ENCODE data around the gene RHOBTB3.

Gene RHOBTB3

DNA sequence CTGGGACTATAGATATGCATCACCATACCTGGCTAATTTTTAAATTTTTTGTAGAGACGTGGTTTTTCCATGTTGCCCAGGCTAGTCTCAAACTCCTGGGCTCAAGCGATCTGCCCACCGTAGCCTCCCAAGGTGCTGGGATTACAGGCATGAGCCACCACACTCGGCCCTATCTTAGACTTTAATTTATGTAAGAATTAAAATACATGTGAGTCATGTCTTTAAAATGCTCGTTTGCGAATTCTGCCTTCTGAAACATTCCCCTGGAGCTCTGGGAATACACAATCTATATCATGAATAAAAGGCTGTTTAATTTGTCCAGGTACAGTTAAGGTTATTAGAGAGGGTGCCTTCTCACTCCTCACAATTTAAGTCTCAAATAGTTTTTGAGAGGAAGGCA is 32.8 kb downstream of the RHOBTB3 start:
- TF ChIP-seq, protein P1, sequence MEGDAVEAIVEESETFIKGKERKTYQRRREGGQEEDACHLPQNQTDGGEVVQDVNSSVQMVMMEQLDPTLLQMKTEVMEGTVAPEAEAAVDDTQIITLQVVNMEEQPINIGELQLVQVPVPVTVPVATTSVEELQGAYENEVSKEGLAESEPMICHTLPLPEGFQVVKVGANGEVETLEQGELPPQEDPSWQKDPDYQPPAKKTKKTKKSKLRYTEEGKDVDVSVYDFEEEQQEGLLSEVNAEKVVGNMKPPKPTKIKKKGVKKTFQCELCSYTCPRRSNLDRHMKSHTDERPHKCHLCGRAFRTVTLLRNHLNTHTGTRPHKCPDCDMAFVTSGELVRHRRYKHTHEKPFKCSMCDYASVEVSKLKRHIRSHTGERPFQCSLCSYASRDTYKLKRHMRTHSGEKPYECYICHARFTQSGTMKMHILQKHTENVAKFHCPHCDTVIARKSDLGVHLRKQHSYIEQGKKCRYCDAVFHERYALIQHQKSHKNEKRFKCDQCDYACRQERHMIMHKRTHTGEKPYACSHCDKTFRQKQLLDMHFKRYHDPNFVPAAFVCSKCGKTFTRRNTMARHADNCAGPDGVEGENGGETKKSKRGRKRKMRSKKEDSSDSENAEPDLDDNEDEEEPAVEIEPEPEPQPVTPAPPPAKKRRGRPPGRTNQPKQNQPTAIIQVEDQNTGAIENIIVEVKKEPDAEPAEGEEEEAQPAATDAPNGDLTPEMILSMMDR (IDR thresholded peaks at IDR 0.05; ENCODE audit: low read depth, low read length), result no peak
- no peak for DNase-seq (ENCODE audit: low read depth, low spot score)
- no peak overlapping the region for H3K4me3 ChIP-seq (ENCODE audit: low read depth, low read length)
- in situ Hi-C loops (cut with HindIII; ENCODE audit: low sequenced_read_pairs), result no loop called here

DNA sequence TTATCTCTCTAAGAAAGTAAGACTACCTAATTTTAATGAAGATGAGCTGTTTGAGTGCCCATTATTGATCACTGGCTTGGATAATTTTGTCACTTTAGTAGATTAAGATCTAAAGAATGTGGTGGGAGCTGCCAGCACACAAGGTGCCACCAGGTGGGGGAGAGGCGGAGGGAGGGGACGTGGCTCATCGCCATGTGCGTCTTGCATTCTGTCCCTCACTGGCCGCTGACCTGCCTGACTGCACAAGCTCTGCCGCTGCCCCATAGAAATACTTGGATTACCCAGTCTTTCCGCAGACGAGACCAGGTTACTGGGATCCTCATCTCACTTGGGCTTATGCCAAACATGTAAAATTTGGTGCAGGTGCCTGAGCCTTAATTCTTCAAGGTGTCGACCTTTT is 37.6 kb downstream of the RHOBTB3 start:
- in situ Hi-C loops (cut with HindIII; ENCODE audit: low sequenced_read_pairs), result no loop called here
- H3K4me3 ChIP-seq (ENCODE audit: low read depth, low read length), result no peak overlapping the region
- no peak for DNase-seq (ENCODE audit: low read depth, low spot score)
- TF ChIP-seq, protein P1 (IDR thresholded peaks at IDR 0.05; ENCODE audit: low read depth, low read length), result no peak

DNA sequence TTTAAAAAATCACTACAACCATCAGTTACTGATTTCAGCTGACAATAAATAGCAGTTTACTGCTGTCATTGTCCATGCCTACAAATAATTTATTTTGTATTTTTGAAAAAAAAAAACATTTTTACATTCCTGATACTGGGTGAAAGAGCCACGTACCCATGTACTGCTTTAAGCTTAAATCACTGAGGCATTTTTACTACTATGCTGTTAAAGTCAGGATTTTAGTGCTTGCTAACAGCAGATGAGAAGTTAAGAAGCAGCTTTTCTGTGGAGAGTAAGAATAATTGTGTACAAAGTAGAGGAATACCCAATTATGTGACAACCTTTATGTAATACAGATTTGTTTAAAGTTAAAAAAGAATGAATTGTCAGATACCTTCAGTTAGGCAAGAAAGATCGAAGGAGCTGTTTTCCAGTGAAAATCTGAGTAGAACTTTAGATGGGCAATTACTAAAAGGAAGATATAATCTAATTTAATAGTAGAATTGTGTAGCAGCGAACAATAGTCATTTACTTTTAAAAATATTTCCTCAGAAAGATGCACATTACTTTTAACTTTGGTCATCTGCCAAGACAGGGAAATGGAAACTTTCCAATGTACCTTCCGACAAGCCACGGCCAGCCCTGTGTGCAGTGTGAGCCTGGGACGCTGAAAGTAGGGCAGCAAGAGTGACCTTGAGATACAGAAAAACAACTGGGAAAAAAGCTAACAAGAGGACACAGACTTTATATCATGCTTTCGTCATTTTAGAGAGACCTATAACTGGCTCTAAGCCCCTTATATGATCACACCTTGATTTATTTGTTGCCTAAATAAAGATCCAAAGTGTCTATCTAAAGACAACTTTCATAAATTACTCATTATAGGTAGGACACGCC is 39.9 kb downstream of the RHOBTB3 start:
- in situ Hi-C loops (cut with HindIII; ENCODE audit: low sequenced_read_pairs), result no loop called here
- TF ChIP-seq, protein P1 (IDR thresholded peaks at IDR 0.05; ENCODE audit: low read depth, low read length), result no peak
- no peak overlapping the region for H3K4me3 ChIP-seq (ENCODE audit: low read depth, low read length)
- DNase-seq (ENCODE audit: low read depth, low spot score), result no peak

DNA sequence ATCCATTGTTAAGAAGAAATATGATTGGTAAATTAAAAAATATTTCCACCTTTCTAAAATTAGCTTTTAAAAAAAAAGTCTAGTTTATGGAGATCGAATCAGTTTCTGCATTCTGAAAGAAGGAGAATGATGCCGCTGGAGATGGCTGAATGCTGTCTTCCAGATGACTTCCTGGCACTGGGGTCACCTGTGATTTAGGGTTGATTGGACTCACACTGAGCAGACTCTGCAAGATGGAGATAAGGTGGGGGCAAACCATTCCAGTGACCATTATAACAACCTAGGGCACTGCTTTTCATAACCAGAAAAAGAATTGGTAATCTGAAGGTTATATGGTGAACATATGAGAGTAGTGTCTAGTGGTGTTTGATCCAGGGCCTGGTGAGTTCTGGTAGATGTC is 40.8 kb downstream of the RHOBTB3 start:
- TF ChIP-seq, protein P1 (IDR thresholded peaks at IDR 0.05; ENCODE audit: low read depth, low read length), result no peak
- in situ Hi-C loops (cut with HindIII; ENCODE audit: low sequenced_read_pairs), result no loop called here
- no peak overlapping the region for H3K4me3 ChIP-seq (ENCODE audit: low read depth, low read length)
- DNase-seq (ENCODE audit: low read depth, low spot score), result no peak

DNA sequence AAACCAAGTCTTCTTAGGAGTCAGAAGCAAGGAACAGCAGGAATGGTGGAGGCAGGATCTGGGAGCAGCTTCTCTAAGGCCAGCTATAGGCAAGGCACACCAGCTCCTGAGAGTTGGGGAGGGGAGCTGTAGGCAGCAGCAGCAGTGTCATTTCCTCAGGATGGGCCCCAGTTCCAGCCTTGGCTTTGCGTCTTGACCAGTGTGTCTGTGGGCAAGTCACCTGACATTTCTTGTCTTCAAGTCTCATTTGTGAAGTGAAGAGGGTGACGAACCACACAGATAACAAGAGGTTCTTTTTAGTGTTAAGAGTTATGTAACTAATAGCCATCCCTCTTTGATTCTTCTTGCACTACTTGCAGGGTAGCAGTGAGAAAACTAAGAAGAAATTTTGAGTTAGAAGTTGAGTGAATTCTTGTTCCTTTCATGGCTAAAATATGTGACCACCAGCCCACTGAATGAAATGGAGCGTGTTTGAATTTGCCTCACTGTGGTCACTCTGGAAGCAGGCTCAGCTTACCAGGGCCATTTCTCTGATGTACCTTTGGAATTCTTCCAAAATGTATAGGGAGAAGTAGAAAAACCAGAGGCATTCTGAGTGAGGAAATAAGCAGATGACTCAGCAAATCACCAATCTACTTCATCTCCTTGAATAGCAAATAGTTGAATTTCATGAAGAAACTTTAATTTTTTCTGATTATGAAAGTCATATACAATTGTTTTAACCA is 42.4 kb downstream of the RHOBTB3 start:
- no peak overlapping the region for H3K4me3 ChIP-seq (ENCODE audit: low read depth, low read length)
- TF ChIP-seq, protein P1 (IDR thresholded peaks at IDR 0.05; ENCODE audit: low read depth, low read length), result no peak
- in situ Hi-C loops (cut with HindIII; ENCODE audit: low sequenced_read_pairs), result no loop called here
- DNase-seq (ENCODE audit: low read depth, low spot score), result peak; percentile 95

DNA sequence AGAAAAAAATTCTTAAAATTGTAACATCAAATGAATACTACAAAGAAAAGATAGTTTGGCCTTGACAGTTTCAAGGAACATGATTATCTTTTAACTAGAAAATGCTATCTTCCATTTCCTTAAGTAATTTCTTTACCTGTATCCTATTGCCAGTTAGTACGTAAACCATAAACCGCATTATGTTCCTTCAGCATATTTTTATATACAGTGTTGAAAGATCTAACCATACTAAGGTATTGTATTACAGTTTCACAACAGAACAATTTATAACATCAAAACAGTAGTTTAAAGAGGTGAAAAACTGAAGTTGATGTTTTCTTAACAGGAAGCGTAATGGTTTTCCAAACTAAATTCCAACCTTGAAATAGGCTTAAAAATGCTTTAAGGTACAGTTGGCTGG is 46.3 kb downstream of the RHOBTB3 start:
- no peak for DNase-seq (ENCODE audit: low read depth, low spot score)
- TF ChIP-seq, protein P1 (IDR thresholded peaks at IDR 0.05; ENCODE audit: low read depth, low read length), result no peak
- no peak overlapping the region for H3K4me3 ChIP-seq (ENCODE audit: low read depth, low read length)
- in situ Hi-C loops (cut with HindIII; ENCODE audit: low sequenced_read_pairs), result no loop called here

Measured in astrocyte of the spinal cord (primary cell).